Measurements from ENCODE around the gene PRDM5. TPM values are rescaled to one million over a fixed set of nuclear protein-coding genes. Genes with fewer than 3 reads are reported as not detected.

PRDM5 gene
- total RNA-seq, 1 donor from 2014 or later, result 8.0 TPM

- intact Hi-C loops (cut with DNase I), result no loop called here
Observed at GRCh38 chr4:120867506-120867905, 55.0 kb downstream of the PRDM5 start.

GRCh38 chr4:120865985-120866384 is 56.5 kb downstream of the PRDM5 start:
- intact Hi-C loops (cut with DNase I), result no loop called here
- no peak for DNase-seq

More at GRCh38 chr4:120867506-120867905, 55.0 kb downstream of the PRDM5 start:
- DNase-seq (no peak), ATAC-seq (ENCODE audit: poor library complexity) (no peak)

GRCh38 chr4:120864969-120865368 is 57.6 kb downstream of the PRDM5 start:
- ATAC-seq (ENCODE audit: poor library complexity) (no peak), DNase-seq (no peak)
- intact Hi-C loops (cut with DNase I), result no loop called here

More at GRCh38 chr4:120865985-120866384, 56.5 kb downstream of the PRDM5 start:
- ATAC-seq (ENCODE audit: poor library complexity), result no peak

GRCh38 chr4:120862432-120862831 is 60.1 kb downstream of the PRDM5 start:
- no peak for DNase-seq

GRCh38 chr4:120861852-120862251 is 60.7 kb downstream of the PRDM5 start:
- no peak for ATAC-seq (ENCODE audit: poor library complexity)
- intact Hi-C loops (cut with DNase I), result no loop called here
- DNase-seq, result no peak

More at GRCh38 chr4:120862432-120862831, 60.1 kb downstream of the PRDM5 start:
- intact Hi-C loops (cut with DNase I), result no loop called here
- ATAC-seq (ENCODE audit: poor library complexity), result no peak

- intact Hi-C loops (cut with DNase I), result no loop called here
- no peak for DNase-seq
- no peak for ATAC-seq (ENCODE audit: poor library complexity)
Observed at GRCh38 chr4:120858776-120859175, 63.8 kb downstream of the PRDM5 start.

- intact Hi-C loops (cut with DNase I), result no loop called here
- ATAC-seq (ENCODE audit: poor library complexity) (no peak), DNase-seq (no peak)
Observed at GRCh38 chr4:120857312-120857711, 65.2 kb downstream of the PRDM5 start.

- intact Hi-C loops (cut with DNase I), result no loop called here
- ATAC-seq (ENCODE audit: poor library complexity), result no peak
- DNase-seq, result no peak
Observed at GRCh38 chr4:120856294-120856693, 66.2 kb downstream of the PRDM5 start.

- ATAC-seq (ENCODE audit: poor library complexity), result no peak
- DNase-seq, result no peak
- intact Hi-C loops (cut with DNase I), result no loop called here
Observed at GRCh38 chr4:120855307-120856001, 67.1 kb downstream of the PRDM5 start.

- ATAC-seq (ENCODE audit: poor library complexity) (no peak), DNase-seq (no peak)
- intact Hi-C loops (cut with DNase I), result no loop called here
Observed at GRCh38 chr4:120853161-120853935, 69.2 kb downstream of the PRDM5 start.

GRCh38 chr4:120850018-120850599 is 72.4 kb downstream of the PRDM5 start:
- intact Hi-C loops (cut with DNase I), result no loop called here
- ATAC-seq (ENCODE audit: poor library complexity), result no peak
- DNase-seq, result no peak

- intact Hi-C loops (cut with DNase I), result no loop called here
- ATAC-seq (ENCODE audit: poor library complexity) (no peak), DNase-seq (no peak)
Observed at GRCh38 chr4:120847019-120847582, 75.4 kb downstream of the PRDM5 start.

- DNase-seq, result no peak
- intact Hi-C loops (cut with DNase I), result no loop called here
Observed at GRCh38 chr4:120844528-120844921, 78.0 kb downstream of the PRDM5 start.

GRCh38 chr4:120843849-120844527 is 78.5 kb downstream of the PRDM5 start:
- DNase-seq (no peak), ATAC-seq (ENCODE audit: poor library complexity) (peak; percentile 60)
- intact Hi-C loops (cut with DNase I), result no loop called here

More at GRCh38 chr4:120844528-120844921, 78.0 kb downstream of the PRDM5 start:
- no peak for ATAC-seq (ENCODE audit: poor library complexity)

GRCh38 chr4:120842031-120842430 is 80.5 kb downstream of the PRDM5 start:
- ATAC-seq (ENCODE audit: poor library complexity), result peak; percentile 41
- intact Hi-C loops (cut with DNase I), result no loop called here
- no peak for DNase-seq

GRCh38 chr4:120841580-120841979 is 80.9 kb downstream of the PRDM5 start:
- ATAC-seq (ENCODE audit: poor library complexity) (no peak), DNase-seq (no peak)
- intact Hi-C loops (cut with DNase I), result no loop called here

GRCh38 chr4:120839974-120840751 is 82.4 kb downstream of the PRDM5 start:
- ATAC-seq (ENCODE audit: poor library complexity), result peak; percentile 85
- DNase-seq, result peak; percentile 57
- intact Hi-C loops (cut with DNase I), result no loop called here

- no peak for ATAC-seq (ENCODE audit: poor library complexity)
- intact Hi-C loops (cut with DNase I), result no loop called here
- DNase-seq, result no peak
Observed at GRCh38 chr4:120839334-120839973, 83.1 kb downstream of the PRDM5 start.

All from Right ventricle myocardium superior (tissue), 1 donor.